ENCODE measurements around the gene TRA2A. TPM values are rescaled to one million over a fixed set of nuclear protein-coding genes. Genes with fewer than 3 reads are reported as not detected.
"Not testable (repeated sequence)": the region's sequence is repeated elsewhere in the genome, so short reads cannot be mapped to it uniquely, and the experiment has no call there.

TRA2A gene
- total RNA-seq, 3 donors from 2014 or later, result 40.3 to 72.9 (median 46.2) TPM

DNA sequence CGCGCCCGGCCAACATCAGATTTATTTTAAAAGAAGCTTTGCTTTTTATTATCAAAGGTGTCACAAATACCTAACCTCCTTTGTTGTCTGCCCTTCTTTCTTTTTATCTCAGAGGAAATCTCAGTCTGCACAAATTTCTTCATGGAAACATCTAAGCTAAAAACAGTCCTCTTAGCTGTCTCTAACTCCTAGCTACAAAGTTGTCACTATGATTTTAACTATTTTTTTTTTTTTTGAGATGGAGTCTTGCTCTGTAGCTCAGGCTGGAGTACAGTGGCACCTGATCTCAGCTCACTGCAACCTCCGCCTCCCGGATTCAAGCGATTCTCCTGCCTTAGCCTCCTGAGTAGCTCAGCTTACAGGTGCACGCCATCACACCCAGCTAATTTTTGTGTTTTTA, 7.3 kb downstream of the TRA2A start:
- no peaks in the 10 kb centered on the region for H3K36me3 ChIP-seq
- DNase-seq (ENCODE audit: low spot score in 2 of 2), result no peak
- no peak overlapping the region for H3K4me3 ChIP-seq
- TF ChIP-seq, protein P1, sequence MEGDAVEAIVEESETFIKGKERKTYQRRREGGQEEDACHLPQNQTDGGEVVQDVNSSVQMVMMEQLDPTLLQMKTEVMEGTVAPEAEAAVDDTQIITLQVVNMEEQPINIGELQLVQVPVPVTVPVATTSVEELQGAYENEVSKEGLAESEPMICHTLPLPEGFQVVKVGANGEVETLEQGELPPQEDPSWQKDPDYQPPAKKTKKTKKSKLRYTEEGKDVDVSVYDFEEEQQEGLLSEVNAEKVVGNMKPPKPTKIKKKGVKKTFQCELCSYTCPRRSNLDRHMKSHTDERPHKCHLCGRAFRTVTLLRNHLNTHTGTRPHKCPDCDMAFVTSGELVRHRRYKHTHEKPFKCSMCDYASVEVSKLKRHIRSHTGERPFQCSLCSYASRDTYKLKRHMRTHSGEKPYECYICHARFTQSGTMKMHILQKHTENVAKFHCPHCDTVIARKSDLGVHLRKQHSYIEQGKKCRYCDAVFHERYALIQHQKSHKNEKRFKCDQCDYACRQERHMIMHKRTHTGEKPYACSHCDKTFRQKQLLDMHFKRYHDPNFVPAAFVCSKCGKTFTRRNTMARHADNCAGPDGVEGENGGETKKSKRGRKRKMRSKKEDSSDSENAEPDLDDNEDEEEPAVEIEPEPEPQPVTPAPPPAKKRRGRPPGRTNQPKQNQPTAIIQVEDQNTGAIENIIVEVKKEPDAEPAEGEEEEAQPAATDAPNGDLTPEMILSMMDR (IDR thresholded peaks at IDR 0.05), result no peak
- TF ChIP-seq POLR2AphosphoS5 (IDR thresholded peaks at IDR 0.05) (no peak), POLR2A (IDR thresholded peaks at IDR 0.05) (no peak)
- H3K27ac ChIP-seq, result no peak overlapping the region
- intact Hi-C loops (cut with DNase I; ENCODE audit: low total_unique reads), result no loop called here
- H3K27me3 ChIP-seq, result no peaks in the 10 kb centered on the region
- no peaks in the 10 kb centered on the region for H3K9me3 ChIP-seq
- H3K4me1 ChIP-seq, result peaks cover 0 to 20% of the 10 kb centered on the region in 2 donors

DNA sequence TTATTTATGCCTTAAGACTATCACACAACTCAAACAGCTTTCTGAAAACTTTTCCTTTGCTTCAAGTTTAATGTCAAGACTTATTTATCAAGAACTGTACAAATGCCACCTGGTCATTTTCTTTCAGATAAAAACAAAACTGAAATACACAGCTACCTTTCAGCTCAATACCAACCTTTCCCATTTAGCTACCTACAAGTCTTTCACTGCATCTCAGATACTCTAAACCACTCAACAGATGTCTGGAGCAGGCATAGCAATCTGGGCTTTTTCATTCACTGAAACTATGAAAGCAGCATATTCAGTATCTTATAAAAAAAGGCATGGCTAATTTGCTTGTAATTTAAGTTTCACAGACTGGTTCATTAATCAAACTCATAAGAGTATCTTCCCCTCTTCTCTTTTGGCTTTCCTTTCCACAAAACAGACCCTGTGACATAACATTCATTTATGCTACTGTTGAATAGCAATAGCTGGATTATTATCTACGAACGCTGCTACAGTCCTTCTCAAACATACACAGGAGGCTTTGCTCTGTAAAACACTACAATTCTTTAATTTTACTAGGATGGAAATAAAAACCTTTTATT, 8.2 kb downstream of the TRA2A start:
- H3K4me1 ChIP-seq, result peaks cover 0 to 20% of the 10 kb centered on the region in 2 donors
- TF ChIP-seq, protein P1 (IDR thresholded peaks at IDR 0.05), result no peak
- TF ChIP-seq POLR2AphosphoS5 (IDR thresholded peaks at IDR 0.05) (no peak), POLR2A (IDR thresholded peaks at IDR 0.05) (no peak)
- no peak for DNase-seq (ENCODE audit: low spot score in 2 of 2)
- intact Hi-C loops (cut with DNase I; ENCODE audit: low total_unique reads), result no loop called here
- no peaks in the 10 kb centered on the region for H3K36me3 ChIP-seq
- no peaks in the 10 kb centered on the region for H3K9me3 ChIP-seq
- no peaks in the 10 kb centered on the region for H3K27me3 ChIP-seq
- H3K4me3 ChIP-seq, result no peak overlapping the region
- no peak overlapping the region for H3K27ac ChIP-seq

DNA sequence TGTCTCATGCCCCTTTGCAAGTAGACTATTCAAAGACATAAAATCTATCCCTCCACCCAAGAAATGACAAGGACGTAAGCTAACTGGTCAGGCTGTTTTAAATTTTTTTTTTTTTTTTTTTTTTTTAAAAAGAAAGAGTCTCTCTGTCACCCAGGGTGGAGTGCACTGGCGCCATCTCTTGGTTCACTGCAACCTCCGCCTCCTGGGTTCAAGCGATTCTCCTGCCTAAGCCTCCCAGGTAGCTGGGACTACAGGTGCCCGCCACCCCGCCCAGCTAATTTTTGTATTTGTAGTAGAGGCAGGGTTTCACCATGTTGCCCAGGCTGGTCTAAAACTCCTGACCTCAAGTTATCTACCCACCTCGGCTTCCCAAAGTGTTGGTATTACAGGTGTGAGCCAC, 11.2 kb downstream of the TRA2A start:
- TF ChIP-seq POLR2A (IDR thresholded peaks at IDR 0.05) (no peak), POLR2AphosphoS5 (IDR thresholded peaks at IDR 0.05) (no peak)
- TF ChIP-seq, protein P1 (IDR thresholded peaks at IDR 0.05), result no peak
- Histone ChIP-seq H3K4me3 (no peak overlapping the region), H3K27ac (no peak overlapping the region), H3K4me1 (peaks cover 0 to 6% of the 10 kb centered on the region in 2 donors), H3K36me3 (no peaks in the 10 kb centered on the region), H3K9me3 (no peaks in the 10 kb centered on the region), H3K27me3 (no peaks in the 10 kb centered on the region)
- DNase-seq (ENCODE audit: low spot score in 2 of 2), result no peak
- intact Hi-C loops (cut with DNase I; ENCODE audit: low total_unique reads), result no loop called here

DNA sequence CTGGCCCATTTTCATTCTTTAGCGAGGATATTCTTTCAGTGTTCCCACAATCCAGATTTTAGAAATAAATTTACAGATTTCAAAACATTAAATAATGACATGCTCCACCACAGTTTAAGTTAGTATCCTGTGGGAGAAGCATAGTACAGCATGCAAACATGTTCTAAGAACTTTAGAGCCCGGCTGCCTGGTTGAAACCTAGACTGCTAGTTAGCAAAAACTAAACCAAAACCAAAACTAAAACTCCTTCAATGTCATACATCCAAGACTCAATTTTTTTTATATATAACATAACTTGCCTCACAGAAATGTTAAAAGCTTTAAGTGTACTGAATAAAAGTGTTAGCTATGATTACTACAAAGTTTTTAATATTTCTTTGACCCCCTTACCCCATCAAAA, 17.0 kb downstream of the TRA2A start:
- Histone ChIP-seq H3K27ac (no peak overlapping the region), H3K36me3 (no peaks in the 10 kb centered on the region), H3K4me3 (no peak overlapping the region), H3K27me3 (no peaks in the 10 kb centered on the region), H3K9me3 (no peaks in the 10 kb centered on the region), H3K4me1 (no peaks in the 10 kb centered on the region)
- intact Hi-C loops (cut with DNase I; ENCODE audit: low total_unique reads), result no loop called here
- no peak for DNase-seq (ENCODE audit: low spot score in 2 of 2)
- TF ChIP-seq, protein P1 (IDR thresholded peaks at IDR 0.05), result no peak
- TF ChIP-seq POLR2A (IDR thresholded peaks at IDR 0.05) (no peak), POLR2AphosphoS5 (IDR thresholded peaks at IDR 0.05) (no peak)

DNA sequence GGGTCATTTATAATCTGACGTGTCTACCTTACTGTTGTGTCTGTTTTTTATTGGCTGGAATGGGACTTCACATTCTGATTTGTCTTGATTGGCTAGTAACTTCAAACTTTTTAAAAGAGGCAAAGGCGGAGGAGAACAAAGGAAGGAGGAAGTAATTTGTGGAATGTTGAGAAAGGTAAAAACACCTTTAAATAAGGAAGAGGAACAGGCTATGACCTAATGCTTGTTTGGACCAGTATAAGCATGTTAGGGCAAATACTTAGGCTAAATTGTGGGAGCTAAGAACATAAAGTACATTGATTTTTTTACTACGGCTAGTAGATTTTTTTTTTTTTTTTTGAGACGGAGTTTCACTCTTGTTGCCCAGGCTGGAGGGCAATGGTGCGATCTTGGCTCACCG, 18.0 kb downstream of the TRA2A start:
- intact Hi-C loops (cut with DNase I; ENCODE audit: low total_unique reads); H3K4me3 ChIP-seq; H3K4me1 ChIP-seq; DNase-seq (ENCODE audit: low spot score in 2 of 2); H3K36me3 ChIP-seq; H3K9me3 ChIP-seq; H3K27me3 ChIP-seq: not testable (repeated sequence)
- peak overlapping the region in 1 of 2 donors; percentile 30 for H3K27ac ChIP-seq

DNA sequence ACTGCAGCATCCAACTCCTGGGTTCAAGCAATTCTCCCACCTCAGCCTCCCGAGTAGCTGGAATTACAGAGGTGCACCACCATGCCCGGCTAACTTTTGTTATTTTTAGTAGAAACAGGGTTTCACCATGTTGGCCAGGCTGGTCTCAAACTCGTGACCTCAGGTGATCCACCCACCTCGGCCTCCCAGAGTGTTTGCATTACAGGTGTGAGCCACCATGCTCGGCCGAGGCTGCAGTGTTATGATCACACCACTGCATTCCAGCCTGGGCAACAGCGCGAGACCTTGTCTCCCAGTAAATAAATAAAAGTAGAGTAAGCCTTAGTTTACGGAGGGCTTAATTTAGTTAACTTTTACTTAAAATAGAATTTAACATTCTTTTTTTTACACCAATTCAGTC, 37.8 kb downstream of the TRA2A start:
- TF ChIP-seq POLR2A (IDR thresholded peaks at IDR 0.05) (no peak), POLR2AphosphoS5 (IDR thresholded peaks at IDR 0.05) (no peak)
- TF ChIP-seq, protein P1 (IDR thresholded peaks at IDR 0.05), result no peak
- no peaks in the 10 kb centered on the region for H3K4me1 ChIP-seq
- intact Hi-C loops (cut with DNase I; ENCODE audit: low total_unique reads), result no loop called here

More for the DNA sequence above, 37.8 kb downstream of the TRA2A start:
- H3K4me3 ChIP-seq, result no peak overlapping the region
- no peak overlapping the region for H3K27ac ChIP-seq
- DNase-seq (ENCODE audit: low spot score in 2 of 2), result no peak
- H3K36me3 ChIP-seq, result no peaks in the 10 kb centered on the region
- H3K9me3 ChIP-seq, result no peaks in the 10 kb centered on the region
- H3K27me3 ChIP-seq, result no peaks in the 10 kb centered on the region
